ENCODE results near the gene NRN1. TPM values are rescaled to one million over a fixed set of nuclear protein-coding genes. Genes with fewer than 3 reads are reported as not detected.

The NRN1 gene
- polyA plus RNA-seq, 1 donor (not counting 4 experiments of a cell fraction or from before 2014, with no cell fraction given) = 5.7 TPM

GRCh38 chr6:5996714-5997419 is 9.9 kb downstream of the NRN1 start:
- Histone ChIP-seq H3K4me3 (ENCODE audit: control insufficient read depth in 2 of 3, extremely low read depth in 1 of 3, insufficient read depth in 2 of 3, low read depth in 1 of 3, low read length in 3 of 3) (peak overlapping the region; percentile 36 to 84 (median 69)), H3K9me1 (ENCODE audit: control insufficient read depth, extremely low read depth, insufficient read depth, low read length) (no peaks in the 10 kb centered on the region), H3K9ac (ENCODE audit: control insufficient read depth, extremely low read depth, insufficient read depth, low read length) (peak overlapping the region; percentile 43), H4K20me1 (ENCODE audit: control insufficient read depth, extremely low read depth, insufficient read depth, low read length) (no peaks in the 10 kb centered on the region), H3K9me3 (ENCODE audit: control insufficient read depth, low read depth, low read length) (peaks cover 2% of the 10 kb centered on the region), H2AFZ (ENCODE audit: control insufficient read depth, low read length) (peak overlapping the region; percentile 92), H3K4me1 (ENCODE audit: control insufficient read depth, extremely low read depth, insufficient read depth, low read length) (peaks cover 3% of the 10 kb centered on the region), H3K79me2 (ENCODE audit: control insufficient read depth, insufficient read depth, low read length) (no peaks in the 10 kb centered on the region), H3K27me3 (ENCODE audit: control insufficient read depth, extremely low read depth, insufficient read depth, low read length) (peaks cover 95% of the 10 kb centered on the region), H3K4me2 (ENCODE audit: control insufficient read depth, extremely low read depth, insufficient read depth, low read depth, low read length) (peak overlapping the region; percentile 89), H3K27ac (ENCODE audit: control insufficient read depth, insufficient read depth, low read length) (no peak overlapping the region), H3K36me3 (ENCODE audit: control insufficient read depth in 2 of 2, extremely low read depth in 1 of 2, insufficient read depth in 2 of 2, low read length in 2 of 2) (no peaks in the 10 kb centered on the region)
- DNase-seq (ENCODE audit: low read depth, low spot score) (no peak), FAIRE-seq (no peak)
- dilution Hi-C loops (cut with MboI; ENCODE audit: extremely low pct_ligation_motif_present, low sequenced_read_pairs) = no loop called here
- TF ChIP-seq CTCF (optimal IDR thresholded peaks at IDR 0.05 in 1 of 3, IDR thresholded peaks at IDR 0.05 in 1 of 3, conservative IDR thresholded peaks at IDR 0.05 in 1 of 3; ENCODE audit: extremely low read depth in 1 of 3, insufficient read depth in 2 of 3, low read length in 3 of 3) = no peak
- peak; percentile 55 for TF ChIP-seq EZH2 (IDR thresholded peaks at IDR 0.05; ENCODE audit: low read length)

- TF ChIP-seq CTCF (optimal IDR thresholded peaks at IDR 0.05 in 1 of 3, IDR thresholded peaks at IDR 0.05 in 1 of 3, conservative IDR thresholded peaks at IDR 0.05 in 1 of 3; ENCODE audit: extremely low read depth in 1 of 3, insufficient read depth in 2 of 3, low read length in 3 of 3) (peak in 2 of 3 experiments; percentile 3 to 34), EZH2 (IDR thresholded peaks at IDR 0.05; ENCODE audit: low read length) (peak; percentile 69)
- FAIRE-seq = peak; percentile 13
These were observed 10.6 kb downstream of the NRN1 start for GRCh38 chr6:5995949-5996713.

More at GRCh38 chr6:5995949-5996713, 10.6 kb downstream of the NRN1 start:
- H2AFZ ChIP-seq (ENCODE audit: control insufficient read depth, low read length) = peak overlapping the region; percentile 92
- H4K20me1 ChIP-seq (ENCODE audit: control insufficient read depth, extremely low read depth, insufficient read depth, low read length) = no peaks in the 10 kb centered on the region
- peak overlapping the region; percentile 89 for H3K4me2 ChIP-seq (ENCODE audit: control insufficient read depth, extremely low read depth, insufficient read depth, low read depth, low read length)
- H3K9me3 ChIP-seq (ENCODE audit: control insufficient read depth, low read depth, low read length) = peaks cover 2% of the 10 kb centered on the region
- H3K27me3 ChIP-seq (ENCODE audit: control insufficient read depth, extremely low read depth, insufficient read depth, low read length) = peaks cover 87% of the 10 kb centered on the region
- no peaks in the 10 kb centered on the region for H3K36me3 ChIP-seq (ENCODE audit: control insufficient read depth in 2 of 2, extremely low read depth in 1 of 2, insufficient read depth in 2 of 2, low read length in 2 of 2)
- H3K9me1 ChIP-seq (ENCODE audit: control insufficient read depth, extremely low read depth, insufficient read depth, low read length) = no peaks in the 10 kb centered on the region
- DNase-seq (ENCODE audit: low read depth, low spot score) = no peak
- peaks cover 3% of the 10 kb centered on the region for H3K4me1 ChIP-seq (ENCODE audit: control insufficient read depth, extremely low read depth, insufficient read depth, low read length)
- H3K79me2 ChIP-seq (ENCODE audit: control insufficient read depth, insufficient read depth, low read length) = no peaks in the 10 kb centered on the region
- dilution Hi-C loops (cut with MboI; ENCODE audit: extremely low pct_ligation_motif_present, low sequenced_read_pairs) = no loop called here
- peak overlapping the region; percentile 43 for H3K9ac ChIP-seq (ENCODE audit: control insufficient read depth, extremely low read depth, insufficient read depth, low read length)
- no peak overlapping the region for H3K27ac ChIP-seq (ENCODE audit: control insufficient read depth, insufficient read depth, low read length)
- peak overlapping the region; percentile 36 to 84 (median 69) for H3K4me3 ChIP-seq (ENCODE audit: control insufficient read depth in 2 of 3, extremely low read depth in 1 of 3, insufficient read depth in 2 of 3, low read depth in 1 of 3, low read length in 3 of 3)
